T-helper 2 cell treated with Interferon-gamma antibody and Interleukin-4, amounts not matched to agents 5 μg/mL and 100 μg/mL, for 36 hours (primary cell): Measurements from ENCODE around the gene CPLX3.
A peak's percentile ranks its signal among the peaks of the same experiment; 100 is the strongest.

Experiments
- DNase-seq: peaks from one replicate; pipeline ENCODE4 v3.0.0; 2021; ENCODE audit warnings: low spot score
- H3K27ac Mint-ChIP-seq: one replicate; pipeline ENCODE4 v1.8.0; 2021; ENCODE audit warnings: mild to moderate bottlenecking, mixed read lengths
- H3K27me3 Mint-ChIP-seq: one replicate; pipeline ENCODE4 v1.8.0; 2021; ENCODE audit warnings: low read depth, mixed read lengths
- H3K36me3 Mint-ChIP-seq: one replicate; pipeline ENCODE4 v1.8.0; 2021; ENCODE audit warnings: low read depth, mixed read lengths
- H3K4me1 Mint-ChIP-seq: one replicate; pipeline ENCODE4 v1.8.0; 2021; ENCODE audit warnings: low read depth, mixed read lengths
- H3K4me3 Mint-ChIP-seq: one replicate; pipeline ENCODE4 v1.8.0; 2022; ENCODE audit warnings: mild to moderate bottlenecking, moderate library complexity, mixed read lengths
- H3K9me3 Mint-ChIP-seq: one replicate; pipeline ENCODE4 v1.8.0; 2021; ENCODE audit warnings: mixed read lengths

CPLX3 gene

DNA sequence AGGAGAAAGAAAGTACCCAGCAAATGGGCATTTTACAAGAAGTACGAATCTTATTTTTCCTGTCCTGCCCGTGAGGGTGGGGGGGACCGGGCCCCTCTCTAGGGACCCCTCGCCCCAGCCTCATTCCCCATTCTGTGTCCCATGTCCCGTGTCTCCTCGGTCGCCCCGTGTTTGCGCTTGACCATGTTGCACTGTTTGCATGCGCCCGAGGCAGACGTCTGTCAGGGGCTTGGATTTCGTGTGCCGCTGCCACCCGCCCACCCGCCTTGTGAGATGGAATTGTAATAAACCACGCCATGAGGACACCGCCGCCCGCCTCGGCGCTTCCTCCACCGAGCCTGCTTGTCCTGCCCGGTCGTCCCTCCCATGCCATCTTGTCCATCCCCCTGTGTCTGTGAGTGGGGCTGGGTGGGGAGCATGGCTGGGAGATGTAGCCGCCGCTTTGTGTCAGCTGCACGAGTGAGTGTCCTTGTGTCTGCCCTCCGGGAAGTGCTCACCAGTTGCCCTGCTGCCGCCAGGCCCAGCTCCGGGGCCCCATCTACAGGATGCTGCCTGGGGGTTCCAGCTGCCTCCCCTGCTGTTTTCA is 23.5 kb upstream of the CPLX3 start:
- no peaks in the 10 kb centered on the region for H3K9me3 Mint-ChIP-seq
- no peak overlapping the region for H3K27ac Mint-ChIP-seq
- H3K4me1 Mint-ChIP-seq: peaks cover 26% of the 10 kb centered on the region
- no peak overlapping the region for H3K4me3 Mint-ChIP-seq
- H3K36me3 Mint-ChIP-seq: peaks cover 53% of the 10 kb centered on the region
- DNase-seq: no peak
- no peaks in the 10 kb centered on the region for H3K27me3 Mint-ChIP-seq

DNA sequence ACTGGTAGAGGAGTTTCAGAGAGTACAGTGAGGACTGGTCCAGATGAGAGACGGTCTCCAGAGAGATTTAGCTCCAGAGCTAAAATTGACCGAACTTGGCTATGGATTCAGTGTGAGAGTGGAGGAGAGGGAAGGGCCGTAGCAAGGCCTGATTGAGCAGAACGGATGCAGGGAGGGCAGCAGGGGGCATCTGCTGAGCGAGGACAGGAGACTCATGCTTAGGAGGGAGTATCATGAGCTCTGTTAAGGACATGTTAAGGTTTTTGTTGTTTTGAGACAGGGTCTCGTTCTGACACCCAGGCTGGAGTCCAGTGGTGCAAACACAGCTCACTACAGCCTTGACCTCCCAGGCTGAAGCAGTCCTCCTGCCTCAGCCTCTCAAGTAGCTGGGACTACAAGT is 21.5 kb upstream of the CPLX3 start:
- H3K4me1 Mint-ChIP-seq: peaks cover 12% of the 10 kb centered on the region
- peaks cover 38% of the 10 kb centered on the region for H3K36me3 Mint-ChIP-seq
- no peak overlapping the region for H3K4me3 Mint-ChIP-seq
- H3K9me3 Mint-ChIP-seq: no peaks in the 10 kb centered on the region
- peak overlapping the region; percentile 6 for H3K27ac Mint-ChIP-seq
- H3K27me3 Mint-ChIP-seq: no peaks in the 10 kb centered on the region
- DNase-seq: no peak

DNA sequence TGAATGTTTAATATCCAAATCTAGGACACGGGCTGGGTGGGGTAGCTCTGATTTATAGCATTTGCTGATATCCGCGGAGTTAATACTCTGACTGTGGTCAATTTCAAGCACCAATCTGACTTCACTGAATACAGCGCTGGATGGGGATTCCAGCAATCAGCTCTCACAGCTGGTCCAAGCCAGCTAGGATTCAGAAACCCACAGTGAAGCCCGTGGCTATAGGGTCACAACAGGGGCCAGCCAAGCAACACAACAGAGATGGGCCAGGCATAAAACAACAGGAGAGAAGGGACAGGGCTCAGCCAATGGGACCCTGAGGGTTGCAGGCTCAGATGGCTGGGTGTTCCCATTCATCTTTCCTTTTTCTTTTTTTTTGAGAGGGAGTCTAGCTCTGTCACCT is 19.1 kb upstream of the CPLX3 start:
- peak overlapping the region; percentile 8 for H3K27ac Mint-ChIP-seq
- no peak for DNase-seq

DNA sequence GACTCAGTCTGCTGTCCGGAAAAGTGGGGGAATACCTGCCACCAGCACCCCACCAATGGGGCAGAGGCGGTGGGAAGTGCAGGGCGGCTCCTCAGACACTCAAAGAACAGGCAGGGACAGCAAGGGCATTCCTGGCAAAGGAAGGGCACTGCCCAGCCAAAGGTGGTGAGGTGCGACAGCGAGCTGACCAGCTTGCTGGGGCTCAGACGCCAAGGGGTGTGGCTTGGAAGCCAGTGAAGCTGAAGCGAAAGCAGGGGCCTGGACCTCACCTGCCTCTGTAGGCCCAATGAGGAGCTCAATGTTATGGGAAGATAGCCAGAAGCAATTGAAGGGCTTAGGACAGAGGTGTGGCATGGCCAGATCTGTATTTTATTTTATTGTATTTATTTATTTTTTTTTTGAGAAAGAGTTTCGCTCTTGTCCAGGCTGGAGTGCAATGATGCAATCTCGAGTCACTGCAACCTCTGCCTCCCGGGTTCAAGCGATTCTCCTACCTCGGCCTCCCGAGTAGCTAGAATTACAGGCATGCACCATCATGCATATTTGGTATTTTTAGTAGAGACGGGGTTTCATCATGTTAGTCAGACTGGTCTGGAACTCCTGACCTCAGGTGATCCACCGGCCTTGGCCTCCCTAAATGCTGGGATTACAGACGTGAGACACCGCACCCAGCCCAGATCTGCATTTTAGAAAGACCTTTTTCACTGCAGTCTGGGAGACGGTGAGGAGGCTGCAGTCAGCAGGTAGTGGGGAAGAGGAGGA is 18.2 kb upstream of the CPLX3 start:
- no peak overlapping the region for H3K27ac Mint-ChIP-seq
- peaks cover 8% of the 10 kb centered on the region for H3K4me1 Mint-ChIP-seq
- peaks cover 15% of the 10 kb centered on the region for H3K36me3 Mint-ChIP-seq
- H3K27me3 Mint-ChIP-seq: no peaks in the 10 kb centered on the region
- no peak overlapping the region for H3K4me3 Mint-ChIP-seq
- no peaks in the 10 kb centered on the region for H3K9me3 Mint-ChIP-seq
- DNase-seq: no peak

More for the DNA sequence above, 19.1 kb upstream of the CPLX3 start:
- Mint-ChIP-seq H3K36me3 (peaks cover 20% of the 10 kb centered on the region), H3K4me1 (peaks cover 8% of the 10 kb centered on the region), H3K9me3 (no peaks in the 10 kb centered on the region), H3K27me3 (no peaks in the 10 kb centered on the region), H3K4me3 (no peak overlapping the region)

DNA sequence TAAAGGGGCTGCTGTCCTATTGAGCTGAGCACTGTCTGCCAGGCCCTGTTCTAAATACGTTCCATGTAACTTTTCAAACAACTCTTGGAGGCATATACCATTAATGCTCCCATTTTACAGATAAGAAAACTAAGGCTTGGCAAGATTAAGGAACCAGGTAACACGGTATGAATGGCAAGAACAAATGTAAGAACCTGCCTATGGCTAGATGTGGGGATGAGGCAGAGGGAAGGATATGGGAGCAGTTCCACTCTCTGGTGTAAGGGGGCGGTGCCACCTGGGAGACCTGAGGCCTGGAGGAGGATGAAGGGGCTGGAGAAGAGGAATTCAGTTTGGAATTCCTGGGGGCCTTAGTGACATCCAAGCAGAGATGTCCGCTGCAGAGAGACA is 17.6 kb upstream of the CPLX3 start:
- no peak for DNase-seq
- H3K36me3 Mint-ChIP-seq: peaks cover 13% of the 10 kb centered on the region
- H3K27me3 Mint-ChIP-seq: no peaks in the 10 kb centered on the region
- no peak overlapping the region for H3K4me3 Mint-ChIP-seq
- H3K9me3 Mint-ChIP-seq: no peaks in the 10 kb centered on the region
- H3K27ac Mint-ChIP-seq: no peak overlapping the region
- H3K4me1 Mint-ChIP-seq: peaks cover 8% of the 10 kb centered on the region

DNA sequence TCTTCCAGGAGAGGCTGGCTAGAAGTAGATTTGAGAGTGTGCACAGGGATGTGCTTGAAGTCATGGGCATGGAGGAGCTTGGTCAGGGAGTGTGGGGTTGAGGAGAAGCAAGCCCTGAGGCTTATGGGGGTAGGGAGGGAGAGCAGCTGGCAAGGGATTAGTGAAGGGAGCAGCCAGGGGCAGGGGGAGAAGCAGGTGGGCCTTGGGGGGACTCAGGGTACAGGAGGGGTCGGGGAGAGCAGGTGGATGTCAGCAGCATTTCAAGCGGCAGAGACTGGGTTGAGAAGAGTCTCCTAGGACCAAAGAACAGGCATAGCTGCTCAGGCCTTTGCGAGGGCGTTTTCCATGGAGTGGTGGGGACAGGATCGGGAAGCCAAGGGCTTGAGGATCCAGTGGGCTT is 17.2 kb upstream of the CPLX3 start:
- Mint-ChIP-seq H3K4me1 (peaks cover 8% of the 10 kb centered on the region), H3K36me3 (peaks cover 9% of the 10 kb centered on the region), H3K9me3 (no peaks in the 10 kb centered on the region), H3K4me3 (no peak overlapping the region), H3K27me3 (no peaks in the 10 kb centered on the region), H3K27ac (peak overlapping the region; percentile 1)
- no peak for DNase-seq

DNA sequence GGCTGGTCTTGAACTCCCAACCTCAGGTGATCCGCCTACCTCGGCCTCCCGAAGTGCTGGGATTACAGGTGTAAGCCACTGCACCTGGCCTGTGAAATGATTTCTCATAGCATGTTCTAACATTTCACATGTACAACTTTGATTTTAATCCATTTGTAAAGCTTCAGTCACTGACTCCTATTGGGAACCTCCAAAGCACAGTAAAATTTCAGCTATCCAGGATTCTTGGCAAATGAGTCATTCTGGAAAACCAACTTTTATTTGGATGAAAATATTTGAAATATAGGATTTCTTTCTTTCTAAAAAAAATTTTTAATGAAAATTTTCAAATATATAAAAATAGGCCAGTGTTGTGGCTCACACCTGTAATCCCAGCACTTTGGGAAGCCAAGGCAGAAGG is 16.5 kb upstream of the CPLX3 start:
- peaks cover 8% of the 10 kb centered on the region for H3K4me1 Mint-ChIP-seq
- no peaks in the 10 kb centered on the region for H3K27me3 Mint-ChIP-seq

DNA sequence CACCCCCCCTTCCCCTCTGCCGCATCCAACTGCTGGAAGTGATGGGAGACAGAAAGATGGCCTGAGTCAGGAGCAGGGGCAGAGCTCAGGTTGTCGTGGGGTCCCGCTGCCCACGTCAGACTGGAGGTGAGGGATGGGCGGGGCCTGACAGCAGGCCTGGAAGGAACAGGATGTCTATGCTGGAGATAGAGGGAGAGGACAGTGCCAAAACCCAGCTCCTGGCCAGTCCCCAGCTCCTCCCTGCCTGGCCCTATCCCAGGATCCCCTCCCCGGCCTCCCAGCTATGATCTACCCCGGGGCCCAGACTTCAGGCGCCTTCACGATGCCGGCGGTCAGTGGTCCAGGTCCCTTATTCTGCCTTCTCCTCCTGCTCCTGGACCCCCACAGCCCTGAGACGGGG is 13.9 kb upstream of the CPLX3 start, which contains the start of gene LMAN1L:
TSS of gene LMAN1L (plus strand) at position 303 of the 400 bp plus-strand sequence. CDS start at position 323, 20 bp downstream.
- Mint-ChIP-seq H3K36me3 (no peaks in the 10 kb centered on the region), H3K27ac (no peak within 1 kb of the TSS), H3K4me3 (no peak within 1 kb of the TSS), H3K4me1 (peaks cover 3% of the 10 kb centered on the region), H3K27me3 (no peaks in the 10 kb centered on the region), H3K9me3 (no peaks in the 10 kb centered on the region)
- no peak for DNase-seq

More for the DNA sequence above, 16.5 kb upstream of the CPLX3 start:
- no peak overlapping the region for H3K27ac Mint-ChIP-seq
- DNase-seq: no peak
- no peak overlapping the region for H3K4me3 Mint-ChIP-seq
- no peaks in the 10 kb centered on the region for H3K9me3 Mint-ChIP-seq
- peaks cover 5% of the 10 kb centered on the region for H3K36me3 Mint-ChIP-seq

DNA sequence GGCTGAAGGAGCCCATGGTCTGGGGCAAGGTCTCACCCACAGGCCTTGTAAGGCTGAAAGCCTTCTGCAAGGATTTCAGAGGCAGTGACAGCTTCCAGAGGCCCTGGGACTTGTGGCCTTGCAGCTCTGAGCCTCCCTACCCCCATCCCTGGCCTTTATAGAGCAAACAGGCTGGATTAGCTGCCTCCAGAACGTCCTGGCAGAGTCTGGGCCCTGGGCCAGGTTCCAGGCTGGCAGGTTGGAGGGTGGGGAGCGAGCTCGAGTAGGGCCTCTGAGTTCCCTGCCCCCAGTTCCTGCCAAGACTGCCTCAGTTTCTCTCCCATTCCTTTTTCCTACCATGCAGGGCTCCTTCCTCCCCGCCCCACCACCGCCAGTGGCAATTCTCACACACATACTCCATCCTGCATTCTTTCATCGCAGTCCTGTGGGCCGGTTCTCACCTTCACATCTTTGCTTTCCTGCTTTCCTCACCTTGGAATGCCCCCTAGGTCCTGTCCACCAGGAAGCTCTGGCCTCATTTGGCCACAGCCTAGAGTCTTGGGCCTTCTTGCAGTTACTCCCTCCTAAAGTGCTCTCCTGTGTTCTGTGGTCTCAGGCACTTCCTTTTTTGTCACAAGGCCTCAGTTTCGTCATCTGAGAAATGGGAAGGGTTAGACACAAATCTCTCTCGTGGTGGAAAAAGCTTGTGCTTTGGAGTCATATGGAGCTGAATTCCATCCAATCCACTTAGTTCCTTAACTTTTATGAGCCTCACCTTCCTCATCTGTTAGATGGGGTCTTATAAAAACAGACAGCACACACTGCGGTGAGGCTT is 11.1 kb upstream of the CPLX3 start:
- H3K4me1 Mint-ChIP-seq: peaks cover 13% of the 10 kb centered on the region
- H3K27ac Mint-ChIP-seq: peak overlapping the region; percentile 27
- no peaks in the 10 kb centered on the region for H3K27me3 Mint-ChIP-seq
- H3K4me3 Mint-ChIP-seq: no peak overlapping the region
- H3K9me3 Mint-ChIP-seq: no peaks in the 10 kb centered on the region
- H3K36me3 Mint-ChIP-seq: no peaks in the 10 kb centered on the region
- DNase-seq: no peak

DNA sequence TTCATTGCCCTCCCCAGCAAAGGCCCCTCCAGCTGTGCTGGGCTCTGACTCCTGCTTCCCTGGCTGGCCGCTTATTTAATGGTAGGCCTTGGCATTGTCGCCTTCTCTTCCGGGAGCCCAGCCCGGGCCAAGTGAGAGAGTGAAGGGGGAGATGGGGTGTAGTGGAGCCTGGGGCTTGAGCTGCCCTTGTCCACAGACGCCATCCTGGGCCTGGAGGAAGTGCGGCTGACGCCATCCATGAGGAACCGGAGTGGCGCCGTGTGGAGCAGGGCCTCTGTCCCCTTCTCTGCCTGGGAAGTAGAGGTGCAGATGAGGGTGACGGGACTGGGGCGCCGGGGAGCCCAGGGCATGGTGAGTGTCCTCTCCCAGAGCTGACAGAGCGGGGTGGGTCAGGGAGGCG is 10.5 kb upstream of the CPLX3 start:
- H3K36me3 Mint-ChIP-seq: no peaks in the 10 kb centered on the region
- no peak overlapping the region for H3K4me3 Mint-ChIP-seq
- no peaks in the 10 kb centered on the region for H3K9me3 Mint-ChIP-seq
- DNase-seq: no peak
- no peak overlapping the region for H3K27ac Mint-ChIP-seq
- no peaks in the 10 kb centered on the region for H3K27me3 Mint-ChIP-seq
- H3K4me1 Mint-ChIP-seq: peaks cover 13% of the 10 kb centered on the region

DNA sequence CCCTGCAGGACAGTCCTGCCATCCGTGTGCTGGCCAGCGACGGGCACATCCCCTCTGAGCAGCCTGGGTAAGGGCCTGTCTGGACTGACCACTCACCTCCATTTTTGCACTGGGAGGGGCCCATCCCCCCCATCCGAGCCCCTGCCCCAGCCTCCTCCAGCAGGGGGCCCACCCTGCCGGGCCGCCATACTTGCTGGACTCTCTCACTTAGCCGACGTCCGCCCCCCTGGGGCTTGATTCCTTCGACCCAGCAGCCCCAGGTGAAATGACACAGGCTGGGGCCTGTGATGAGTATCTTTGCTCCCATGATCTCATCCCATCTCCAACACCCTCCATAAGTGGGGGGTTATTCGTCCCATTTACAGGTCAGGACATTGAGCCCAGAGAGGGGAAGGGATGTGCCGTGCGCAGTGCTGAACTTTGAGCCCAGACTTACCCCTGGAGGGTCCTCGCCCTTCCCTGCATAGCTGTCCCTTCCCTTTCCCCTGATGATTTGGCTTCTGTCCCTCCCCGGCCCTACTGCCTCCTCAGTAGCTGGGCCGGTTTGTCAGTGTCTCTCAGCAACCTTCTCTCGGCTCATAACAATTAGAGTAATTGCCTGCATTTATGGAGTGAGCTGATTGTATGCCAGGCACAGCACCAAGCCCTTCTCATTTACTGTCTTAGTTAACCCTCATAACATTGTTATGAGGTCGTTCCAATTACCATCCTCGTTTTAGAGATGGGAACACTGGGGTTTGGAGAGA is 9.6 kb upstream of the CPLX3 start:
- no peak overlapping the region for H3K4me3 Mint-ChIP-seq
- no peaks in the 10 kb centered on the region for H3K36me3 Mint-ChIP-seq
- DNase-seq: no peak
- no peak overlapping the region for H3K27ac Mint-ChIP-seq
- H3K9me3 Mint-ChIP-seq: no peaks in the 10 kb centered on the region
- peaks cover 13% of the 10 kb centered on the region for H3K4me1 Mint-ChIP-seq
- H3K27me3 Mint-ChIP-seq: no peaks in the 10 kb centered on the region

DNA sequence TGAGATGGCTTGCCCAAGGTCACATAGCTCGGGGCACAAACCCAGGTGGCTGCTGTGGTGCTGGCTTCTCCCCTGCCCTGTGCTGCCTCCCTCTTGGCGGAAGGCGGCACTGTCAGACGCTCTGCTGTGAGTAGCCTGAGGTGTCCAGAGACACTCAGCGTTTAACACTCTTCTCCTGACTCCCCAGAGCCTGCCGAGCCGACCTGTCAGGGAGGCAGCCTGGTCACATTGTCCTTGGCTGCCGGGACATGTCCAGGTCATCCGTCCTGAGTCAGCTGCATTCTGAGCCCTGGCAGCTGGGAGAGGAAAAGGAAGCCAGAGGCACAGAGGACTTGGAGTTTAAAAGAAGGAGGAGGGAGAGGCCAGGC is 9.1 kb upstream of the CPLX3 start:
- Mint-ChIP-seq H3K27ac (peak overlapping the region; percentile 36), H3K4me3 (no peak overlapping the region), H3K9me3 (no peaks in the 10 kb centered on the region), H3K4me1 (peaks cover 13% of the 10 kb centered on the region), H3K36me3 (no peaks in the 10 kb centered on the region), H3K27me3 (no peaks in the 10 kb centered on the region)
- no peak for DNase-seq

DNA sequence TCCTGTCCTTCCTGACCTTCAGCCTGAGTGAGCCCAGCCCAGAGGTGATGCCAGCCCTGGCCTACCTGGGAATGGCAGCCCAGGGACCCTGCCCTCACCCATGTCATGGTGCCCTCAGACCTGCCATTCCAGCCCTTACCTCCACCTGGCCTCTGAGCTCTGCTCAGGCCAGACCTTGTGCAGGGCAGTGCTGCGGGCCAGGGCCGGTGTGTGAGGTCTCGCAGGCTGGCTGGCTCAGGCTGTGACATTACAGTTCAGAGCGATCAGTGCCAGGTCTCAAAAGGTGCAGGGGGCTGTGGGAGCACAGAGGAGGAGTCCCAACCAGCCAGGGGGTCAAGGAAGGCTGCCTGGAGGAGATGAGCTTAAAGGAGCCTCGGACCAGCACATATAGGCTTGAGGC is 6.4 kb upstream of the CPLX3 start:
- DNase-seq: no peak
- H3K36me3 Mint-ChIP-seq: no peaks in the 10 kb centered on the region
- H3K27me3 Mint-ChIP-seq: peaks cover 4% of the 10 kb centered on the region
- H3K27ac Mint-ChIP-seq: peak overlapping the region; percentile 9
- peaks cover 13% of the 10 kb centered on the region for H3K4me1 Mint-ChIP-seq
- H3K4me3 Mint-ChIP-seq: no peak overlapping the region
- H3K9me3 Mint-ChIP-seq: no peaks in the 10 kb centered on the region
